ENCODE measurements around the gene STX1B.

Gene STX1B

GRCh38 chr16:30972872-30973271 lies 37.6 kb downstream of the STX1B start:
- no peak for DNase-seq

- no peak for DNase-seq
Observed at GRCh38 chr16:30971298-30971697, 39.1 kb downstream of the STX1B start.

GRCh38 chr16:30969246-30969842 lies 41.1 kb downstream of the STX1B start:
- no peak for DNase-seq

DNA sequence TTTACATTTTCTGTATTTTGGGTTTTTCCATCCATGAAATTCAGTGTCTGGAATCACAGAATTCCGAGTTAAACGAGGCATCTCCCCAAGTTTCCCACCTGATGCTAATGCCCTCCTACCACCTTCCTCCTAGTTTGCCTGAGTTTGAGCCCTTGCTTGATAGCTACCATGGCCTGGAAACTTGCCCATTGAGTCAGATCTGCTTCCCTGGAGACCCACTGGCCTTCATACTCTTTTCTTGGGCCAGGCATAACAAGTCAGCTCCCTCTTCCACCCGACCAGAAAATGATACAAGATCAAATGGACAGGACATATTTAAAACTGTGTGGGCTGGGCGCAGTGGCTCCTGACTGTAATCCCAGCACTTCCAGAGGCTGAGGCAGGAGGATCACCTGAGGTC lies 42.6 kb downstream of the STX1B start:
- DNase-seq = no peak

- DNase-seq = no peak
Observed at GRCh38 chr16:30966033-30966619, 44.3 kb downstream of the STX1B start.

GRCh38 chr16:30965436-30965835 lies 45.0 kb downstream of the STX1B start:
- DNase-seq = no peak

- no peak for DNase-seq
Observed at GRCh38 chr16:30964574-30965226, 45.7 kb downstream of the STX1B start.

GRCh38 chr16:30963925-30964511 lies 46.4 kb downstream of the STX1B start:
- no peak for DNase-seq

DNA sequence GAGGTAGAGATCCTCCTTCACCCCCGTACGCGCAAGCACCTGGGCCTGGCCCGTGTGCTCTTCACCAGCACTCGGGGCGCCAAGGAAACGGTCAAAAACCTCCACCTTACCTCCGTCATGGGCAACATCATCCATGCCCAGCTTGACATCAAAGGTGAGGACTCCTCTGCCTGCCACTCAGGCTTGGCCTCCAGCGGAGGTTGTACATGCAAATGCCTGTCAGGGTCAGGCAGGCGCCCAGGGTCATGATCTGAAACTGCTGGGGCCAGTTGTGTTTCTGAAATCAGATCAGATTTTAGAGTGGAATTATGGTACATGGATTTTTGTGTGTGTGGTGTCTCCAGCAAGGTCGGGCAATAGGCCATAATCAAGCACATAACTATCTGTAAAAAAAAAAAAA lies 49.1 kb downstream of the STX1B start:
- no peak for DNase-seq

DNA sequence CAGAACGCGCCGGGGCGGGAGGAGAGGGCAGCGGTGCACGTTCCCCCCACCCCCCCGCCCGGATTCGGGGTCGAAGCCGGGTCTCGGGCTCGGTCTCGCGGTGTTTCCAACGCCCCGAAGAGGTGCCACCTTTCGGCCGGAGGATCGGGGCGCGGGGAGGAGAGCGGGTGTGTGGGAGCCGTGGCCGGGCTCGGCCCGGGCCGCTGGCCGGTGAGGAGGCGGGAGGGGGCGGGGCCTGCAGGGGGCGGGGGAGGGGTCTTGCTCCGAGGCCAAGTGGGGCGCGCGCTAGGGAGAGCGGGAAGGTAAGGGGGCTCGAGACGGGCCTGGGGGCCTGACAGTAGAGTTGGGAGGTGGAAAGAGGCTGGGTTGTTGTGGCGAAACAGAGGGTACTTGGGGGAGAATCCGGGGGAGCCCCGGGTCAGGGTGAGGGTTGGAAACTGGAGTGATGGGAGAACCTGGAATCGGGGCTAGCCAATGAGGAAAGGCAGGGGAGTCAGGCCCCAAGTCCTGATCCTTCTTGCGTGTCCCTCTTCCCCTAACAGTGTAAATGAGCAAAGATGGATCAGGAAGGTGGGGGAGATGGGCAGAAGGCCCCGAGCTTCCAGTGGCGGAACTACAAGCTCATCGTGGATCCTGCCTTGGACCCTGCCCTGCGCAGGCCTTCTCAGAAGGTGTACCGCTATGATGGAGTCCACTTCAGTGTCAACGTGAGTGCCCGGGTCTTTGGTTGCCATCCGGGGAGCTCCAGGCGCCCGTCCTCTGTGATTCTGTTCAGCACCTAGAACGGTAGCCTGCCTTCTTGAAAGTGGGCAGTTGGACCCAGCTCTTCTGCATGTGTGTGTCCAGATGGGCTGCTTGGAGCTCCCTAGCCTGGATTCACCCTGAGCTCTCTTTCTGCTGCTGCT lies 52.0 kb downstream of the STX1B start:
- DNase-seq = peak in 1 of 2 donors; percentile 62

DNA sequence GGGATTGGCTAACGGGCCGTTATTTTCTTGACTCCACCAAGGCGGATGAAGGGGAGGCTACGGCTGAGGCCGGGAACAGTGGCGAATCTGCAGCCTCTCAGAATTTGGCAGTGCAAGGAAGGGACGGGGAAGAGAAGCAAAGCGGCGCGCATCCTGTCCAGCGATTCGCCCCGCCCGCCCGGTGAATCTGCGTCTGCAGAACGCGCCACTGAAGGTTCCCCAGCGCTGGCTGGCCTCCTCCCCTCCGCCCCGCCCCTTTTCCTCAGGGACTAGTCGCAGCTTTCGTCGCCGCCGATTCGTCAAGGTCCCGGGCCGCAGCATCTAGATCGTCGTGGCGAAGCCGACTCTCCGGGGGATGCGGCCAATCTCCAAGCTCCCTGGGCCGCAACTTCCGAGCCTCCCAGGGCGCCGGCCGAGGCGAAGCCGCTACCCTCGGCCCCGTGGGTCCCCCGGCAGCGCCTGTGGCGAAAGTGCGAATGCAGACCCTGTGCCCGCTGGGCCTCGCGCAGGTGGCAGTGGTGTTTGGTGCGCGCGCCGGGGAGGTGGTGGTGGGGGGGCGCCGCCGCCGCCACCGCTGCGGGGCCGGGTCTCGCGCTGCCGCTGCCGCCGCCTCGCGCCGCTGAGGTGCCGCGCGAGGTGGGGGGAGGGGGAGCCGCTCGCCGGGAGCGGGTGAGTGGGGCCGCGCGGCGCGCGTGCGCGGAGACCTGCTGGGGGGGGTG lies 52.8 kb downstream of the STX1B start, which contains the start of gene SETD1A:
TSS of gene SETD1A (plus strand) at position 299 of the 719 bp plus-strand sequence. CDS start 978 bp downstream, outside the sequence.
- DNase-seq = peak; percentile 96 to 97

- DNase-seq = peak; percentile 79 to 86
Observed at GRCh38 chr16:30956601-30957455, 53.6 kb downstream of the STX1B start.

- DNase-seq = no peak
Observed at GRCh38 chr16:30954993-30955392, 55.4 kb downstream of the STX1B start.

- DNase-seq = peak; percentile 67 to 71
Observed at GRCh38 chr16:30953511-30954124, 56.8 kb downstream of the STX1B start.

DNA sequence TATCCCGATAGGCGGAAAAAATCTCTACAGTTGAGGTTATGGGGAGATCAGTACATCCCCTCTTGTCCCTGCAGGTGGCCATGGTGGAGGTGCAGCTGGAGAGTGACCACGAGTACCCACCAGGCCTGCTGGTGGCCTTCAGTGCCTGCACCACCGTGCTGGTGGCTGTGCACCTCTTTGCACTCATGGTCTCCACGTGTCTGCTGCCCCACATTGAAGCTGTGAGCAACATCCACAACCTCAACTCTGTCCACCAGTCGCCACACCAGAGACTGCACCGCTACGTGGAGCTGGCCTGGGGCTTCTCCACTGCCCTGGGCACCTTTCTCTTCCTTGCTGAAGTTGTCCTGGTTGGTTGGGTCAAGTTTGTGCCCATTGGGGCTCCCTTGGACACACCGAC lies 57.3 kb downstream of the STX1B start:
- no peak for DNase-seq

DNA sequence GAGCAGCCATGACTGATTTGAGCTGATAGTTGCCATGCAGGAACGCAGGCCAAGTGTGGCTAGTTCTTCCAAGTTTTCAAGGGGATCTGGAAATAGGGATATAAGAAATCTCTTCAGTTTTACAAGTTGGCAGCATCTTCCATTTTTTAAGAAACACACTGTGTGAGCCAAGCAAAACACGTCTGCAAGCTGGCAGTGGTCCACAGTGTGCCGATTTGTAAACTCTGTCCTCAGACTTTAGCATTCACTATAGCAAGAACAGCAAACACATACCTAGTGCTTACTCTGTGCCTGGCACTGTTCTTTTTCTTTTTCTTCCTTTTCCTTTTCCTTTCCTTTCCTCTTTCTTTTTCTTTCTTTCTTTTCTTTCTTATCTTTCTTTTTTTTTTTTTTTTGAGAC lies 58.7 kb downstream of the STX1B start:
- no peak for DNase-seq

GRCh38 chr16:30951193-30951592 lies 59.2 kb downstream of the STX1B start:
- DNase-seq = no peak

- no peak for DNase-seq
Observed at GRCh38 chr16:30950516-30951065, 59.8 kb downstream of the STX1B start.

GRCh38 chr16:30949650-30950515 lies 60.6 kb downstream of the STX1B start:
- peak; percentile 33 to 48 for DNase-seq

Data from CD4-positive, alpha-beta T cell treated with Interleukin-4 for 1 hour (primary cell).